LNCAP (cell line): Measurements from ENCODE around the gene STAT5B.
A peak's percentile ranks its signal among the peaks of the same experiment; 100 is the strongest.

Experiments used
- CTCF ChIP-seq: fragments of 450-650 bp; IDR thresholded peaks from 2 replicates; pipeline ENCODE4 v1.5.1; 2017; ENCODE audit warnings: mild to moderate bottlenecking

Gene STAT5B

GRCh38 chr17:42276359-42276608 lies at the start of gene STAT5B:
STAT5B (minus strand) TSS chr17:42276391; CDS start chr17:42232127, 44,264 bp downstream.
- TF ChIP-seq CTCF: no peak

GRCh38 chr17:42325026-42325425 lies 48.8 kb upstream of the STAT5B start:
- TF ChIP-seq CTCF: no peak

- no peak for TF ChIP-seq CTCF
Measured at GRCh38 chr17:42323268-42323773, 47.1 kb upstream of the STAT5B start.

GRCh38 chr17:42322382-42323267 lies 46.4 kb upstream of the STAT5B start:
- peak; percentile 99 for TF ChIP-seq CTCF

GRCh38 chr17:42321555-42321954 lies 45.4 kb upstream of the STAT5B start:
- no peak for TF ChIP-seq CTCF

GRCh38 chr17:42317266-42317845 lies 41.2 kb upstream of the STAT5B start:
- TF ChIP-seq CTCF: no peak

GRCh38 chr17:42316755-42317154 lies 40.6 kb upstream of the STAT5B start:
- TF ChIP-seq CTCF: no peak
